Small intestine (tissue), 7 donors: ENCODE measurements around the gene GID8. TPM values are rescaled to one million over a fixed set of nuclear protein-coding genes. Genes with fewer than 3 reads are reported as not detected.

ENCODE experiments used
- DNase-seq, 2 donors: peaks; one replicate each; pipeline versions ENCODE4 v3.0.0 to v3.0.0-alpha.2; 2013
- FAIRE-seq: peaks from 2 replicates; lab custom pipeline; 2012; peaks lifted over from hg19 to GRCh38; lab: Jason Lieb, UNC
- H3K27ac ChIP-seq, 3 donors: one replicate each; pipeline ENCODE4 v1.5.1; 2013; ENCODE audit warnings: low read length in 2 of 3, mild to moderate bottlenecking in 2 of 3, control low read depth in 1 of 3, inconsistent platforms in 1 of 3, low read depth in 1 of 3, moderate library complexity in 1 of 3
- H3K27me3 ChIP-seq, 3 donors: one replicate each; pipeline ENCODE4 v1.6.1; 2013; ENCODE audit warnings: low read length in 3 of 3, inconsistent platforms in 1 of 3; ENCODE audit not compliant: control insufficient read depth in 3 of 3, insufficient read depth in 3 of 3
- H3K36me3 ChIP-seq, 3 donors: one replicate each; pipeline ENCODE4 v1.6.1; 2013; ENCODE audit warnings: low read length in 3 of 3, inconsistent platforms in 1 of 3, low read depth in 1 of 3, mild to moderate bottlenecking in 1 of 3, moderate library complexity in 1 of 3; ENCODE audit not compliant: control insufficient read depth in 3 of 3, insufficient read depth in 2 of 3
- H3K4me1 ChIP-seq, 3 donors: one replicate each; pipeline ENCODE4 v1.6.1; 2013; ENCODE audit warnings: low read length in 2 of 3, inconsistent platforms in 1 of 3, low read depth in 1 of 3, mild to moderate bottlenecking in 1 of 3, moderate library complexity in 1 of 3; ENCODE audit not compliant: control insufficient read depth in 3 of 3, insufficient read depth in 2 of 3
- H3K4me3 ChIP-seq, 3 donors: one replicate each; pipeline ENCODE4 v1.5.1; 2013; ENCODE audit warnings: low read length in 3 of 3, control low read depth in 1 of 3, inconsistent platforms in 1 of 3, low read depth in 1 of 3, mild to moderate bottlenecking in 1 of 3, moderate library complexity in 1 of 3
- H3K9me3 ChIP-seq, 2 donors: one replicate each; pipeline ENCODE4 v1.6.1; 2013; ENCODE audit warnings: low read depth in 1 of 2, low read length in 1 of 2; ENCODE audit not compliant: control insufficient read depth in 2 of 2, insufficient read depth in 1 of 2
- WGBS, 3 donors: extraction: QIAGEN DNeasy Blood & Tissue Kit; methylation state at CpG; one replicate each; pipeline ENCODE4 v1.1.7; 2013; 5-methylcytosine and 5-hydroxymethylcytosine counted together
- polyA plus RNA-seq, 4 donors: library from polyadenylated mRNA; stranded (reverse) in 3 of 4; unstranded in 1 of 4; fragments of 200-250 nt in 3 of 4; fragments of 120-200 nt in 1 of 4; gene quantifications; one replicate each; pipeline versions ENCODE4 v1.2.1 to v1.2.3, GENCODE V29; 2013
- donor health status: healthy with polysubstance abuse.
- donor health status: control.
- donor health status: control.
- donor health status: Bipolar disorder and iron deficiency.
- donor health status: healthy.

GID8 gene
- polyA plus RNA-seq, 4 donors: 14.3 to 31.0 (median 17.1) TPM

GRCh38 chr20:62995481-62995880 is 57.5 kb downstream of the GID8 start:
- Histone ChIP-seq H3K9me3 (peaks cover 0 to 3% of the 10 kb centered on the region in 2 donors), H3K4me3 (no peak overlapping the region), H3K4me1 (no peaks in the 10 kb centered on the region), H3K27ac (no peak overlapping the region), H3K27me3 (peaks cover 0 to 49% (median 33%) of the 10 kb centered on the region in 3 donors), H3K36me3 (no peaks in the 10 kb centered on the region)
- DNase-seq (no peak), FAIRE-seq (no peak)
- 62 to 73% (median 72%) methylated on average over 11 of the region's 11 CpGs for WGBS, 3 donors

DNA sequence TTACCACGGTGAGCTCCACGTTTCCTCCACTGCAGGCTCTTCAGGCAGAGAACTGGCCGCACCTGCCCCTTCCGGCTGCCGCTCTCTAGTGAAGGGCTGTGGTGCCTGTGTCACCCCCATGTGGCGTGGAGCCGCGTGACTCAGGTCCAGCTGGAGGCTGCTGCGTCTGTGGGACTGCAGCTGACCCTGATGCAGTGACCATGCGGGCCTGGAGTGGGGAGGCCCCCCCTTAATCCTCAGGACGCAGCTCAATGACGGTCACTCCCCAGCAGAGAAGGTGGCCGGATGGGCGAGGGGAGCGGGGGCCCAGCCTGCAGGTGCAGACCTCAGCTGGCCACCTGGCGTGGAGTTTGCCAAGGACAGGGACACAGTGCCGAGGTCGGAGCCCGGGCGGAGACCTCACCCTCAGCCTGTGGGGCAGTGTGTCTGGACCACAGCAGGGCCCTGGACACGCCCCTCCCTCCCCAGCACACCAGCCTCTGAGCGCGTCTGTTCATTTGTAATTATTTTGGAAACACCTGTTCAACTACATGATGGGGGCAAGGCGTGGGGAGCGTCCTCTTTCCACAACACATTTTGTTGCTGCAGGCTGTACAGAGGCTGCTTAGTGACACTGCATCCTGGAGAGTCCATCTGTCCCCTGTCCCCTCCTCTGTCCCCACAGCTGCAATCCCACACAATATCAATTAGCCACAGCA is 58.1 kb downstream of the GID8 start:
- Histone ChIP-seq H3K27me3 (peaks cover 0 to 51% (median 33%) of the 10 kb centered on the region in 3 donors), H3K27ac (no peak overlapping the region), H3K4me1 (no peaks in the 10 kb centered on the region), H3K4me3 (no peak overlapping the region), H3K9me3 (peaks cover 0 to 3% of the 10 kb centered on the region in 2 donors), H3K36me3 (no peaks in the 10 kb centered on the region)
- FAIRE-seq (no peak), DNase-seq (no peak)
- WGBS, 3 donors: 65 to 77% (median 69%) methylated on average over 25 of the region's 25 CpGs

- H3K4me1 ChIP-seq: no peaks in the 10 kb centered on the region
- 76 to 86% (median 80%) methylated on average over 14 of the region's 14 CpGs for WGBS, 3 donors
- no peaks in the 10 kb centered on the region for H3K36me3 ChIP-seq
- peaks cover 0 to 51% (median 36%) of the 10 kb centered on the region in 3 donors for H3K27me3 ChIP-seq
- FAIRE-seq (no peak), DNase-seq (no peak)
- no peak overlapping the region for H3K27ac ChIP-seq
- peaks cover 0 to 3% of the 10 kb centered on the region in 2 donors for H3K9me3 ChIP-seq
- H3K4me3 ChIP-seq: no peak overlapping the region
Observed at GRCh38 chr20:62996596-62996982, 58.6 kb downstream of the GID8 start.

DNA sequence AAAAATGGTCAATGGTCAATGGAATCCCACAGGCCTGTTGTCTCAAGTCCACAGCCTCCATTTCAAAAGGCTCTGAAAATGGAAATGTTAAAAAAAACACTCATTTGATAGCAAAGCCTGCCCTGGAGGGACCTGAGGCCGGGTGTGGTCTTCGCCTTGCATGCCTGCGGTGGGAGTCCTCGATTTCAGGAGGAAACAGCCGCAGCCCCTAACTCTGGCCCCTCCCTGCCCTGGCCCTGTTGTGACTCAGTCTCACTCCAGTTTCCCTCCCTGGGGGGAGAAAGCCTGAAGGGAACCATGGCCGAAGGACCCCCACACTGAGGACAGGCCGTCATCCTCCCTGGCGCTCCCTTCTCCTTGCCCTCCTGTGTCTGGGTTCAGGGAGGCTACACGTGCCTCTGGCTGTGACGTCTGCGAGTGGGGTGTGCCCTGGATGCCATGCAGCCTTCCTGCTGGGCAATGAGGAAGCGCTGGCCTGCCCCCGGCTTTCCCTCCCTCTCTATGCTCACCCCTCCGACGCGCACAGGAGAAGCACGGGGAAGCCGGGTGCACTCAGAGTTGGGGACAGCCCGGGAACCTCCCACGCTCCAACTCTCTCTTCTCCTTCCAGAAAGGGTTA is 59.6 kb downstream of the GID8 start:
- Histone ChIP-seq H3K27me3 (peaks cover 0 to 55% (median 43%) of the 10 kb centered on the region in 3 donors), H3K9me3 (peaks cover 0 to 3% of the 10 kb centered on the region in 2 donors), H3K36me3 (no peaks in the 10 kb centered on the region), H3K27ac (no peak overlapping the region), H3K4me3 (no peak overlapping the region), H3K4me1 (no peaks in the 10 kb centered on the region)
- FAIRE-seq (no peak), DNase-seq (no peak)
- WGBS, 3 donors: 26 to 40% (median 31%) methylated on average over 19 to 20 of the region's 20 CpGs

Other genes starting within 250 kb of the GID8 start
- 1 to 10 TPM in 1 of 4 donors, under 1 TPM in 1, not detected in 2; 0.34 to 1.2 TPM for gene NTSR1, start 229.3 kb upstream of the GID8 start, polyA plus RNA-seq
- gene MRGBP, start 141.7 kb upstream of the GID8 start, polyA plus RNA-seq: 10 to 100 TPM; 11.5 to 17.0 (median 13.4) TPM
- 10 to 100 TPM; 46.6 to 88.3 (median 66.3) TPM for gene OGFR, start 133.3 kb upstream of the GID8 start, polyA plus RNA-seq
- 10 to 100 TPM in 1 of 4 donors, 1 to 10 TPM in 3; 3.4 to 12.7 (median 5.9) TPM for gene COL9A3, start 121.1 kb upstream of the GID8 start, polyA plus RNA-seq
- gene TCFL5, start 76.3 kb upstream of the GID8 start, polyA plus RNA-seq: 1 to 10 TPM; 4.2 to 5.7 (median 4.6) TPM
- 10 to 100 TPM; 11.6 to 49.4 (median 15.7) TPM for gene DIDO1, start 11.6 kb upstream of the GID8 start, polyA plus RNA-seq
- gene SLC17A9, start 14.6 kb downstream of the GID8 start, polyA plus RNA-seq: 10 to 100 TPM in 1 of 4 donors, 1 to 10 TPM in 2, under 1 TPM in 1; 0.22 to 11.2 (median 1.8) TPM
- gene BHLHE23, start 68.8 kb downstream of the GID8 start, polyA plus RNA-seq: not detected